Kidney epithelial cell (primary cell): Measurements from ENCODE around the gene PDHB. TPM values are rescaled to one million over a fixed set of nuclear protein-coding genes. Genes with fewer than 3 reads are reported as not detected.

Source experiments
- DNase-seq: peaks from one replicate; pipeline ENCODE4 v3.0.0-alpha.2; 2010; ENCODE audit warnings: low read depth
- H3K27me3 ChIP-seq: 2 replicates; pipeline ENCODE4 v1.6.0; 2011; ENCODE audit warnings: low read length; ENCODE audit not compliant: control insufficient read depth, insufficient read depth
- H3K36me3 ChIP-seq: 2 replicates; pipeline ENCODE4 v1.5.1; 2011; ENCODE audit warnings: low read length; ENCODE audit not compliant: control insufficient read depth, insufficient read depth
- H3K4me3 ChIP-seq: 2 replicates; pipeline ENCODE4 v1.5.1; 2011; ENCODE audit warnings: low read depth, mild to moderate bottlenecking, control low read depth, low read length
- total RNA-seq: library from RNA; depleted of rRNA; stranded (reverse); fragments of >200 nt; gene quantifications from 2 replicates; pipeline ENCODE4 v1.2.3, GENCODE V29; 2015
- TF ChIP-seq, protein P1 (sequence below): IDR thresholded peaks from 2 replicates; pipeline ENCODE4 v1.5.1; 2011; ENCODE audit warnings: mild to moderate bottlenecking, moderate library complexity, low read length, control low read depth, inconsistent platforms; ENCODE audit not compliant: insufficient read depth, poor library complexity, severe bottlenecking

PDHB gene
- total RNA-seq, 1 donor from 2014 or later, result 62.8 TPM

DNA sequence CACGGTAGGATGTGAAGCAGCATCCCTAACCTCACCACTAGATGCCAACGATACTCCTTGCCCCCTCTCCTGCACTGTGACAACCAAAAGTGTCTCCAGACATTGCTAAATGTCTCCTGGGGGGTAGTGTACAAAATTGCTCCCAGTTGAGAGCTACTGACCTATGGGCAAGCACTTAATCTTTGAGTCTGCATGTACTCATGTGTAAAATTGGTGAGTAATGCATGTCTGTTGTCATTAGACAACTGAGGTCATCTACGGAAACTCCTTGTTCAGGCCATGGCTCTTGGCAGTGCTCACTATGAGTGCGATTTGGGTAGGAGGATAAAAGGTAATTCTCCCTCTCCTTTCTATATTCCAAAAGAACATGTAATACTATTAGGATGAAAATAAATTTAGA lies 29.2 kb downstream of the PDHB start:
- Histone ChIP-seq H3K27me3 (no peaks in the 10 kb centered on the region), H3K4me3 (no peak overlapping the region), H3K36me3 (peaks cover 1% of the 10 kb centered on the region)
- no peak for DNase-seq
- TF ChIP-seq, protein P1, sequence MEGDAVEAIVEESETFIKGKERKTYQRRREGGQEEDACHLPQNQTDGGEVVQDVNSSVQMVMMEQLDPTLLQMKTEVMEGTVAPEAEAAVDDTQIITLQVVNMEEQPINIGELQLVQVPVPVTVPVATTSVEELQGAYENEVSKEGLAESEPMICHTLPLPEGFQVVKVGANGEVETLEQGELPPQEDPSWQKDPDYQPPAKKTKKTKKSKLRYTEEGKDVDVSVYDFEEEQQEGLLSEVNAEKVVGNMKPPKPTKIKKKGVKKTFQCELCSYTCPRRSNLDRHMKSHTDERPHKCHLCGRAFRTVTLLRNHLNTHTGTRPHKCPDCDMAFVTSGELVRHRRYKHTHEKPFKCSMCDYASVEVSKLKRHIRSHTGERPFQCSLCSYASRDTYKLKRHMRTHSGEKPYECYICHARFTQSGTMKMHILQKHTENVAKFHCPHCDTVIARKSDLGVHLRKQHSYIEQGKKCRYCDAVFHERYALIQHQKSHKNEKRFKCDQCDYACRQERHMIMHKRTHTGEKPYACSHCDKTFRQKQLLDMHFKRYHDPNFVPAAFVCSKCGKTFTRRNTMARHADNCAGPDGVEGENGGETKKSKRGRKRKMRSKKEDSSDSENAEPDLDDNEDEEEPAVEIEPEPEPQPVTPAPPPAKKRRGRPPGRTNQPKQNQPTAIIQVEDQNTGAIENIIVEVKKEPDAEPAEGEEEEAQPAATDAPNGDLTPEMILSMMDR, result no peak

GRCh38 chr3:58403513-58404109 lies 30.0 kb downstream of the PDHB start:
- H3K36me3 ChIP-seq, result peaks cover 1% of the 10 kb centered on the region
- DNase-seq, result no peak
- TF ChIP-seq, protein P1, result no peak
- H3K27me3 ChIP-seq, result no peaks in the 10 kb centered on the region
- H3K4me3 ChIP-seq, result no peak overlapping the region

DNA sequence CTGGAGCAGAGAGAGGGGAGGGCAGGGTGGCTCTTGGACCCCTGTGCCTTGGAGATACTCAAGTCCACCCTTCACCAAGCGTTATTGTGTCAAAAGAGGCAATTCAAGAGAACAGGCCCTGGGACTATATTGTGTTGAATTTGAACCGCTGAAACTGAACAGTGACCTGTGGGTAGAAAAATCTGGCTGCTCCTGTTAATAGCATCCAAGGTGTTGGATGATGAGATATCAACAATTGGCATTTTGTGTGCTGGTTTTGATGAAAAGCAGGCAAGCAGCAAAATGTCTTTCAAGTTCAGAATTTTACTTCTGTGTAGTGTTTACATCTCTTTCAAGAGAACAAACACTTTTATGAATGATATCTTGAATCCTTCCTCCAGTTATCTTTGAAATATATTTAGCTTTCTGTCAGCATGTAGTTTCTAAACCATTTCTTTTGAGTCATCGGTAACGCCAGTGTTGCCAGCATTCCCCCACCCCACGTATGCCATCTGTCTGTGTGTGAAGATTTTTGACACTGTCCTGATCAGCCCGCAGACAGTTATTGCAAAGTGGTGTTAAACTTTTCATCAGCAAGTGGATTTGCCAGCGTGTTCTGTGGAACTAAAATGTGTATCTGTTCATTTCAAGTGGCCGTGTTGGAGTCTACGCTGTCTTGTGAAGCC lies 34.8 kb downstream of the PDHB start:
- Histone ChIP-seq H3K27me3 (no peaks in the 10 kb centered on the region), H3K36me3 (peaks cover 1% of the 10 kb centered on the region), H3K4me3 (no peak overlapping the region)
- TF ChIP-seq, protein P1, result no peak
- no peak for DNase-seq

DNA sequence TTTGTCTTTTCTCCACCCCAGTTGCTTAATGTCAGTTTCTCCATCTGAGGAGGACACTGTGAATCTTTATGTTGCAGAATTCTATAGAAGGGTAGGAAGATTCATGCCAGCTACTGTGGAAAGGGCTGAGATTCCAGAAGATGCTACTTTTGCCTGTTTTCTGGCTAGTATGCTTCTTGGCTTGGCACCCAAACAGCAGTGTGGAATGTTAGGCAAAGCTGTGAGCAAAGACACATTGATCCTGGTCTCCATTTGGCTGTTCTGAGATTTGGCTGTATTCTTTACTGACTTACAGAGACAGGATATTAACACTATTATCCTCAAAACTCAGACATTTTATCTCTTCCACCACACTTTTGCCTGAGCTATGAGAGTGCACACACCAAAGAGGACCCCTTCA lies 39.3 kb downstream of the PDHB start:
- H3K36me3 ChIP-seq, result no peaks in the 10 kb centered on the region
- H3K4me3 ChIP-seq, result no peak overlapping the region
- no peak for DNase-seq
- TF ChIP-seq, protein P1, result no peak
- no peaks in the 10 kb centered on the region for H3K27me3 ChIP-seq

DNA sequence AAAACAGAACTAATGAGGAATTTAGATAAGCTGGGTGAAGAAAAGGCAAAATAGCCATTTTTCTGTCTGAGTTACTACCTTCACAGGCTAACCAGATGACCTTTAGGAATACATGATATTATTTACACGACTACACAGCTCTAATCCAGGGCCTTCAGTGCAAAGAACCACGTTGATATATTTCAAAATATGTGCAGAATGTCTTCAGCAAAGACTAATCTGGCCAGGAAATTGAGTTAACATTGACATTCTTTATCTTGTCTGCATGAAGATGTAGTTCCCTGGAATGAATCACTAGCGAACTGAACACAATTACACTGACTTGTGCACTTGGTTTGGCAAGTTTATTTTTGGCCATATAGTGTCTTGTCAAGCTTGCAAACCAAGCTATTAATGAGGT lies 41.5 kb downstream of the PDHB start:
- DNase-seq, result no peak
- H3K36me3 ChIP-seq, result no peaks in the 10 kb centered on the region
- no peak overlapping the region for H3K4me3 ChIP-seq
- H3K27me3 ChIP-seq, result no peaks in the 10 kb centered on the region
- TF ChIP-seq, protein P1, result no peak

DNA sequence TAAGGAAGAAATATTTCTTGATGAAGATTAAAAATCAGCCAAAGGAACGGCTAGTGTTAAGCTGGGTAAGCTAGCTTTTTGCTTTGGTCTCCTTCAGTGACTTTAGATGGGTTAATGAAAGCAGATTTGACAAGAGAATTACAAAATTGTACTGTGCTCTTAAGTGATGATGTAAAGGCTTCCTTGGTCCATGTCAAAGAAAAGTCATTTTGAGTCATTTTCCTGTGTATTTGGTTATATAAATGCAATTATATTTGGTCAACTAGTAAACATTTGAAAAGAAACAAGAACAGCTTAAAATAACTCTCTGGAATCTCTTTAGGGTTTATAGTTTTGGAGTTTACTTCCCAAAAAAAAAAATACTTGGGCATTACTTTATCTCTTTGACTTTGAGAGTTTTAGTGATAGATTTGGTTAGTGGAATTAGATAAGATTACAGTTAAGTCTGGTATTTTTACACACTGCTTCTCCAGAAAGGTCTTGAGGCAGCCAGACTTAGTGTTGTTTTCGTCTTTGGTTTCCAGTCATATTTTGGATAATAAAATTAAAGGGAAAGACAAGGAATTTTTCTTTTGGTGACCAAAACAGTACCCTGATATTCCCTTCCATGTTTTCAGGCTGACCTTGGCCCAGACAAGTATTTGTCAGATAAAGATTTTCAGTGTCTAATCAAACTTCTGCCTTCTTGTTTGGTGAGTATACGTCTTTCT lies 42.3 kb downstream of the PDHB start:
- no peaks in the 10 kb centered on the region for H3K36me3 ChIP-seq
- H3K4me3 ChIP-seq, result no peak overlapping the region
- TF ChIP-seq, protein P1, result no peak

More for the DNA sequence above, 42.3 kb downstream of the PDHB start:
- DNase-seq, result no peak
- no peaks in the 10 kb centered on the region for H3K27me3 ChIP-seq
